ENCODE results near the gene PRXL2B. TPM values are rescaled to one million over a fixed set of nuclear protein-coding genes. Genes with fewer than 3 reads are reported as not detected.
A peak's percentile ranks its signal among the peaks of the same experiment; 100 is the strongest.

Gene PRXL2B
- total RNA-seq, 1 experiment from 2014 or later = 31.0 TPM

DNA sequence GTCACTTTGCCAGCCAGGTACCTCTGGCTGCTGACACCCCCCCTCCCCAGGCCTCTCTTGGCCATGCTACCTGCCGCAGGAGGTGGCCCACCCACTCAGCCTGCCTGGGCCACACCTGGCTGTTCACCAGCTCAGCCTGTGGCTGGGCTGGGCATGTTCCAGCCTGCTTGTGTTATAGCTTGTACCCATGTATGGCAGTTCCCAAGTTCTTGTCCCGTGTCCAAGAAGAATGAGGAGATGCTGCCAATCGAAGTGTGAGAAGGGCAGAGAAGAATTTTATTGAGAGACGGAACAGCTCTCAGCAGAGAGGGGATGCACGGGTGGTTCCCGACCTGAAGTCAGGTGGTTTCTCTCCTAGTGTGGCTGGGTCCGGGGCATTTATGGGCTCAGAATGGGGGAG is 50.2 kb downstream of the PRXL2B start:
- no peak overlapping the region for H3K4me3 Mint-ChIP-seq (ENCODE audit: low read depth, unreplicated experiment)
- H3K36me3 Mint-ChIP-seq (ENCODE audit: insufficient read depth, unreplicated experiment) = no peaks in the 10 kb centered on the region
- BruUV-seq (replicated peaks) = no TSS peak

DNA sequence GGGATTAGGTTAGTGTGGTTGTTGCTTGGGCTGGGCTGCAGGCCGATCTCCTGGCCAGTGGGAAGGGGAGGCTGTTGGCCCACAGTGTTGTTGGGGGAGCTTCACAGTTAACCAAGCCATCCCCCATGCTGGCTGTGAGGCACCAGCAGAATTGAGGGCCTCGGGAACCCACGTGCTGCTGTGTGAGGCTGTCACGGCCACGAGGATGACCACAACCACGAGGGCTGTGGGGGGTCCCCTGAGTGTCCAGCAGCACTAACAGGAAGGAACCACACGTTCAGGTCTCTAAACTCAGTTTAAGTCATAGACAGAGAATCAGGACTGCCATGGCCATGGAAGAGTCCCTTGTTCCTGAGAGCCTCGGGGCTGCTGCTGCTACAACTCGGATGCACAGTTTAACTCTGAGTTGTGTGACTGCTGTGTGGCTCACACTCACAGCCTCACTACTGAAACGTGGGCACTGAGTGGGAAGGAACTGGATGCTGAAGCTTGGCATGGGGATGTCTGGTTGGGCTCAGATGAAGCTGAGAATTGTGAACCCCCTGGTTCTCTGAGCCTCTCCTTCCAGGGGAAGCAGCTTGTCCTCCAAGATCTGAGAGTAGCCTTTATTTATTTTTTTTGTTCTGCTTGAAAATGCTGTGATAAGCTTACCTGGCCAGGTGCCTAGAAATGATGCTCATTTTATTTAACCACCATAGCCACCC is 51.0 kb downstream of the PRXL2B start:
- CTCF ChIA-PET = no interaction called here

More for the DNA sequence above, 50.2 kb downstream of the PRXL2B start:
- DNase-seq = no peak
- intact Hi-C loops (cut with micrococcal nuclease; ENCODE audit: unreplicated experiment) = no loop called here
- CTCF ChIA-PET = no interaction called here
- no peaks in the 10 kb centered on the region for H3K4me1 Mint-ChIP-seq (ENCODE audit: low read depth, unreplicated experiment)
- H3K9me3 Mint-ChIP-seq (ENCODE audit: low read depth, unreplicated experiment) = peaks cover 4% of the 10 kb centered on the region
- no peak overlapping the region for H3K27ac Mint-ChIP-seq (ENCODE audit: unreplicated experiment)
- TF ChIP-seq, protein P1, sequence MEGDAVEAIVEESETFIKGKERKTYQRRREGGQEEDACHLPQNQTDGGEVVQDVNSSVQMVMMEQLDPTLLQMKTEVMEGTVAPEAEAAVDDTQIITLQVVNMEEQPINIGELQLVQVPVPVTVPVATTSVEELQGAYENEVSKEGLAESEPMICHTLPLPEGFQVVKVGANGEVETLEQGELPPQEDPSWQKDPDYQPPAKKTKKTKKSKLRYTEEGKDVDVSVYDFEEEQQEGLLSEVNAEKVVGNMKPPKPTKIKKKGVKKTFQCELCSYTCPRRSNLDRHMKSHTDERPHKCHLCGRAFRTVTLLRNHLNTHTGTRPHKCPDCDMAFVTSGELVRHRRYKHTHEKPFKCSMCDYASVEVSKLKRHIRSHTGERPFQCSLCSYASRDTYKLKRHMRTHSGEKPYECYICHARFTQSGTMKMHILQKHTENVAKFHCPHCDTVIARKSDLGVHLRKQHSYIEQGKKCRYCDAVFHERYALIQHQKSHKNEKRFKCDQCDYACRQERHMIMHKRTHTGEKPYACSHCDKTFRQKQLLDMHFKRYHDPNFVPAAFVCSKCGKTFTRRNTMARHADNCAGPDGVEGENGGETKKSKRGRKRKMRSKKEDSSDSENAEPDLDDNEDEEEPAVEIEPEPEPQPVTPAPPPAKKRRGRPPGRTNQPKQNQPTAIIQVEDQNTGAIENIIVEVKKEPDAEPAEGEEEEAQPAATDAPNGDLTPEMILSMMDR (IDR thresholded peaks at IDR 0.05; ENCODE audit: unreplicated experiment) = no peak
- peaks cover 52% of the 10 kb centered on the region for H3K27me3 Mint-ChIP-seq (ENCODE audit: unreplicated experiment)

DNA sequence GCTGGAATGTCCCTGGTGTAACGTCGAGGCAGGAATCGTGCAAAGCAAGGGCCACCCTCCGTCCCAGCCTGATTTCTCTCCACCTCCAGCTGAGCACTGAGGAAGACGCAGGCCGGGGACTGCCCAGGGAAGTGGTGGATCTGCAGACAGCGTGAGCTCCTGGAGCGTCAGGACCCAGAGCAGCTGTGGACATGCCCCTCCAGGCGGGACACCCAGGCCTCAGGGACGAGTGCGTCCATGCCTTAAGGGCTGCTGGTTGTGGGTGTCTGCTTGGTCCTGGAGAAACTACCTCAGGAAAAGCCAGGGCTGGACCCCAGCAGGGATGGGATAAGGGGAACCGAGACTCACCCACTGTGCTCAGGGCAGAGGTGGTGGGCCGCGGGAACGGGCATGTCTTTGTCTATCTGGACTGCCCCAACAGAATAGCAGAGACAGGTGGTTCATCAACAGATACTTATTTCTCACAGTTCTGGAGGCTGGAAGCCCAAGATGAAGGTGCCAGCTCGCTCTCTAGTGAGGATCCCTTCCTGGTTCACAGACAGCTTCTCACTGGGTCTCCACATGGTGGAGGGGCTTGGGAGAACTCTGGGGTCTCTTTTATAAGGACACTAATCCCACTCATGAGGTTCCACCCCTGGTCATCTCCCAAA is 52.0 kb downstream of the PRXL2B start:
- peaks cover 40% of the 10 kb centered on the region for H3K27me3 Mint-ChIP-seq (ENCODE audit: unreplicated experiment)
- no peaks in the 10 kb centered on the region for H3K4me1 Mint-ChIP-seq (ENCODE audit: low read depth, unreplicated experiment)
- H3K27ac Mint-ChIP-seq (ENCODE audit: unreplicated experiment) = no peak overlapping the region
- CTCF ChIA-PET = no interaction called here
- no TSS peak for BruUV-seq (replicated peaks)
- no peak overlapping the region for H3K4me3 Mint-ChIP-seq (ENCODE audit: low read depth, unreplicated experiment)
- H3K36me3 Mint-ChIP-seq (ENCODE audit: insufficient read depth, unreplicated experiment) = peaks cover 5% of the 10 kb centered on the region
- TF ChIP-seq, protein P1 (IDR thresholded peaks at IDR 0.05; ENCODE audit: unreplicated experiment) = no peak
- DNase-seq = no peak
- peaks cover 4% of the 10 kb centered on the region for H3K9me3 Mint-ChIP-seq (ENCODE audit: low read depth, unreplicated experiment)
- intact Hi-C loops (cut with micrococcal nuclease; ENCODE audit: unreplicated experiment) = no loop called here

More for the DNA sequence above, 51.0 kb downstream of the PRXL2B start:
- TF ChIP-seq, protein P1 (IDR thresholded peaks at IDR 0.05; ENCODE audit: unreplicated experiment) = no peak
- no TSS peak for BruUV-seq (replicated peaks)
- Mint-ChIP-seq H3K36me3 (ENCODE audit: insufficient read depth, unreplicated experiment) (peaks cover 5% of the 10 kb centered on the region), H3K4me1 (ENCODE audit: low read depth, unreplicated experiment) (no peaks in the 10 kb centered on the region), H3K27ac (ENCODE audit: unreplicated experiment) (no peak overlapping the region), H3K27me3 (ENCODE audit: unreplicated experiment) (peaks cover 44% of the 10 kb centered on the region), H3K4me3 (ENCODE audit: low read depth, unreplicated experiment) (no peak overlapping the region), H3K9me3 (ENCODE audit: low read depth, unreplicated experiment) (peaks cover 4% of the 10 kb centered on the region)
- DNase-seq = no peak
- intact Hi-C loops (cut with micrococcal nuclease; ENCODE audit: unreplicated experiment) = no loop called here

DNA sequence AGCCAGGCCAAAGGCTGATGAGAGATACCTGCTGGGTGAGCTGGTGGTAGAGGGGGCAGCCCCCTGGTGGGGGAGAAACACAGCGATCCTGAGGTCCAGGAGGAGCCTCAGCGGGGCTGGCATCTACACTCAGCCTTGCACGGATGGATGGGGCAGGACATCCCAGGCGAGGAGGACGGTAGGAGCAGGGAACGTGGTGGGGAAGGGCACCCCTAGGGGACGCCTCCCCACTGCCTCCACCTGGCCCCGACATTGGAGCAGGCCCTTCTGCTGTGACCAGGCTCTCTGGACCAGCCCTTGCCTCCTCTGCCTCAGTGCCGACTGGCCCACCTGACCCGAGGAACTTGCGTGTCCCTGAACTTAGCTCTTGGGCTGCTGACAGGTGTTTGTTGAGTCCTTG is 52.6 kb downstream of the PRXL2B start:
- H3K4me3 Mint-ChIP-seq (ENCODE audit: low read depth, unreplicated experiment) = no peak overlapping the region
- H3K9me3 Mint-ChIP-seq (ENCODE audit: low read depth, unreplicated experiment) = peaks cover 4% of the 10 kb centered on the region
- TSS peak; percentile 22 for BruUV-seq (replicated peaks)
- no peak for DNase-seq
- CTCF ChIA-PET = no interaction called here
- H3K27me3 Mint-ChIP-seq (ENCODE audit: unreplicated experiment) = peaks cover 40% of the 10 kb centered on the region
- no peaks in the 10 kb centered on the region for H3K4me1 Mint-ChIP-seq (ENCODE audit: low read depth, unreplicated experiment)
- H3K27ac Mint-ChIP-seq (ENCODE audit: unreplicated experiment) = no peak overlapping the region
- H3K36me3 Mint-ChIP-seq (ENCODE audit: insufficient read depth, unreplicated experiment) = peaks cover 5% of the 10 kb centered on the region
- intact Hi-C loops (cut with micrococcal nuclease; ENCODE audit: unreplicated experiment) = no loop called here
- TF ChIP-seq, protein P1 (IDR thresholded peaks at IDR 0.05; ENCODE audit: unreplicated experiment) = no peak
